ENCODE results near the gene SORCS1.

DNA sequence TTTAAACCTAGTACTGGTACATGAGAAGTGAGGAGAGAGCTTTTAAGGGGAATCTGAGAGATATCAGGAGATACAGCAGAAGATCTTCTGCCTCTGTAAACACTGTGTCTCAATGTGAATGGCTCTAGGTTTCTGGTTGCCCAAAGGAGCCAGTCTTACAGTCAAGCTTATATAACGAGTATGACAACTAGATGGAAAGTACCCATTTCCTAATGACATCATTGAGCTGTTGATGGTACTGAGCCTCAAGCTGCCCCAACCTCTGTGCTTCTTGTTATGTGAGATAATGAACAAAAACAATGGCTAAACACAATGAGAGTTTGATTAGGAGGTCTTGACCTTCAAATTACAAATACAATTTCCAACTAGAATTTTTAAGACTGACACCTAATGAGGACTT, 451.5 kb downstream of the SORCS1 start:
- TF ChIP-seq POLR2A (IDR thresholded peaks at IDR 0.05) (no peak), POLR2AphosphoS5 (IDR thresholded peaks at IDR 0.05) (no peak)
- TF ChIP-seq, protein P1, sequence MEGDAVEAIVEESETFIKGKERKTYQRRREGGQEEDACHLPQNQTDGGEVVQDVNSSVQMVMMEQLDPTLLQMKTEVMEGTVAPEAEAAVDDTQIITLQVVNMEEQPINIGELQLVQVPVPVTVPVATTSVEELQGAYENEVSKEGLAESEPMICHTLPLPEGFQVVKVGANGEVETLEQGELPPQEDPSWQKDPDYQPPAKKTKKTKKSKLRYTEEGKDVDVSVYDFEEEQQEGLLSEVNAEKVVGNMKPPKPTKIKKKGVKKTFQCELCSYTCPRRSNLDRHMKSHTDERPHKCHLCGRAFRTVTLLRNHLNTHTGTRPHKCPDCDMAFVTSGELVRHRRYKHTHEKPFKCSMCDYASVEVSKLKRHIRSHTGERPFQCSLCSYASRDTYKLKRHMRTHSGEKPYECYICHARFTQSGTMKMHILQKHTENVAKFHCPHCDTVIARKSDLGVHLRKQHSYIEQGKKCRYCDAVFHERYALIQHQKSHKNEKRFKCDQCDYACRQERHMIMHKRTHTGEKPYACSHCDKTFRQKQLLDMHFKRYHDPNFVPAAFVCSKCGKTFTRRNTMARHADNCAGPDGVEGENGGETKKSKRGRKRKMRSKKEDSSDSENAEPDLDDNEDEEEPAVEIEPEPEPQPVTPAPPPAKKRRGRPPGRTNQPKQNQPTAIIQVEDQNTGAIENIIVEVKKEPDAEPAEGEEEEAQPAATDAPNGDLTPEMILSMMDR (IDR thresholded peaks at IDR 0.05): no peak

All from prostate gland (tissue), 2 donors.